Activated effector memory CD4-positive, alpha-beta T cell treated with Interleukin-2 at 50 U/mL for 16 hours (primary cell): ENCODE measurements around the gene KRT73.

Source experiments
- DNase-seq: peaks from one replicate; pipeline ENCODE4 v3.0.0-alpha.2; 2020

The KRT73 gene

DNA sequence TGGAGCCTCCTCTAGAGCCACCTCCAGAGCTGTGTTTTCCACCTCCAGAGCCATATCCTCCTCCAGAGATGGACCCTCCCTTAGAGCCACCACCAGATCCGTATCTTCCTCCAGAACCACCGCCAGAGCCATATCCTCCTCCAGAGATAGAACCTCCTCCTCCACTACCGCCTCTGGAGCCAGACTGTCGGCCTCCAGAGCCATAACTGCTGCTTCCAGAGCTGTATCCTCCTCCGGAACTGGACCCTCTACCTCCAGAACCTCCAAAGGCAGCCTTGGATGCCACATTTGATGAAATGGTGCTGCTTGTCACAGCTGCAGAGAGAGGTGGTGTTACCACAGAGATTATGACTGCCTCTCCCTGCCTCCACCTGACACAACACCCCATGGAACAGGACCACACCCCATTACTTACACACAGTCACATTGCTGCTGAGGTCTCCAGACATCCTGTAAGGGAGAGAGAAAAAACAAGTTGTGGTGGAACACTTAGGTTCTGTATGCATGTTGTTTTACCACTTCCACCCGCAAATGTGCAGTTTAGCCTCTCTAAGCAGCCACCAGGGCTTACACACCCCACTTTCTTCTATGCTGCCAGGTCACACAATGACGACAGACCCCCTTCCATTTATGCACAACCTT lies 26.9 kb upstream of the KRT73 start:
- DNase-seq, result peak; percentile 34

DNA sequence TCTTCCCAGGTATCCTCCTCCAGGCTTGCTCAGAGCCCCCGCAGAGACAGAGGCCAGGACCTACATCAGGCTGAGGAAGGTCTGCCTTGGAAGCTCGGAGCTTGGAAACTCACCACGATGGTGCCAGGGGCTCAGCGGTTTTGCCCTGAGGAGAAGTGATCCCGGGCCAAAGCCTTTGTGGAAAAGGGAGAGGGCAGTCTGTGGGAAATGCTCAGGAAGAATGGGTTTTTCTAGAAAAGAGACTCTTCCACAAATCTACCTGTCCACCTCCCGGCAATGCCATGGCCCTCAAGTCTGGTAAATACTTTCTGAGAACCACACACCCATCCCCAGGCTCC lies 25.7 kb upstream of the KRT73 start:
- no peak for DNase-seq

DNA sequence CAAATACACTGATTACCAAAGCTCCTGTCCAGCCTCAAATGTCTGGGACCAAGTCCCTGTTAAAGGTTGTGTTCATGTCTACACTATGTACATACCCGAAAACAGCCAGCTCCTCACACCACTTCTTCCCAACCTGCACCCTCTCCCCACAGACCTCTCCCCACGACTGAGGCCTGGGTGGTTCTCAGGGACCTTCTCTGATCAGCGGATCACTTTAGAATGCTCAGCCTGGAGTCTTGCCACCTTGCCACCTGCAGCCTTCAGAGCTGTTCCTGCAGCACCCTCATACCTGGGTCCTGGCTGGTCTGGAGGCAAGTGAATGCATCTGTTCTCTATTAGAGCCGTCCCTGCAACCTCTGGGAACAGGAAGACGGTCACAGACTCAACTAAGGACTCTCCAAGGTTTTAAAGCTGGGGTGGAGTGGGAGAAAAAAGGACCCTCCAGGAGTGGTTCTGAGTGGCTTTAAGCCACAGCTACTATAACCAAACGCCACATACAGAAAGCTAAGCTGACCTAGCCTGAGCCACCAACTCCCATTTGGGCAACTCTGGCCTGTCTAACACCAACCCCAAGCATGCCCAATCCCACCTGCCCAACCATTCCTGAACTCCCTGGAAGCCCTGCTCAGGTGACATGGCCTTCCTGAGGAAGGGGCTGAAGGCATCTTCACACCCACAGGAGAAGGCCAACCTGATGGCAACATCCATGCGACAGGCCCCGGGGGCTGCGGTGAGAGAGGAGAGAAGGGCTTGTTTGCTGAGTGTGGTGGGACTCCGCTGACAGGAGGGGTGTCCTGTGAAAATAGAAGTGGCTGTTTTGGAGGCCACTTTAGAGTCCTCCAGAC lies 25.1 kb upstream of the KRT73 start:
- no peak for DNase-seq

DNA sequence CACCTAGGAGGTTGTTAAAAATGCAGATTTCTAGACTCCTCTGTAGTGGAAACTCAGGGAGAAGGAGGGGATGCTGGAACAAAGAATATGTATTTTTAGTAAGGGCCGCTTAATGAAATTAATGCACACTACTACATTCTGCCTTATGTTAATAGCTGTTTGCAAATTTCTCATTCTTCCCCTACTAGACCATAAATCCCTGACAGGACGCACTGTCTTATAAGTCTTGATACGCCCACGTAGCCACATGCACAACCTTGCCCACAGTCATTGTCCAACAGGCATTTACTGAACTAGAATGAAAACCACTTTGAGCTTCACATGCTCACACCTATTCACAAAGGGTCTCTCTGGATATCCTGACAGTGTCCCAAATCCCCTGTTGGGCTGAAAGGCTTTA lies 23.1 kb upstream of the KRT73 start:
- no peak for DNase-seq

DNA sequence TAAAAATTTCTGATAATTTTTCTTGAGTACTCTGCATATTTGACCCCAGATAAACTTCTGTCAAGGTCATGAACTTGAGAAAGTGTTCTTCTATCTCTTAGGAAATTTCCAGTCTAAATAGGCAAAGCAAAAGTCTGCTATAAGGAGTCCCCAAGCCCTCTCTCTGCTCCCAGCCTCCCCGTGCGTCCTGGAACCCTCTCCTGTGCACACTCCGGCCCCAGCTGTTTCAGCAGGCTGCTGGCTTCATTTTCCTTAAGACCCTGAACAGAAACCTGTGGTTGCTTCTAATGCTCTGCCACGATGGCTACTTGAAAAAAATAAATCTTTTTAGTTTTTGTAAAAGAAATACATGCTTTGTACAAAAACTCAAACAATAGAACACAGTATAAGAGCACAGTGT lies 18.9 kb upstream of the KRT73 start:
- DNase-seq, result no peak

DNA sequence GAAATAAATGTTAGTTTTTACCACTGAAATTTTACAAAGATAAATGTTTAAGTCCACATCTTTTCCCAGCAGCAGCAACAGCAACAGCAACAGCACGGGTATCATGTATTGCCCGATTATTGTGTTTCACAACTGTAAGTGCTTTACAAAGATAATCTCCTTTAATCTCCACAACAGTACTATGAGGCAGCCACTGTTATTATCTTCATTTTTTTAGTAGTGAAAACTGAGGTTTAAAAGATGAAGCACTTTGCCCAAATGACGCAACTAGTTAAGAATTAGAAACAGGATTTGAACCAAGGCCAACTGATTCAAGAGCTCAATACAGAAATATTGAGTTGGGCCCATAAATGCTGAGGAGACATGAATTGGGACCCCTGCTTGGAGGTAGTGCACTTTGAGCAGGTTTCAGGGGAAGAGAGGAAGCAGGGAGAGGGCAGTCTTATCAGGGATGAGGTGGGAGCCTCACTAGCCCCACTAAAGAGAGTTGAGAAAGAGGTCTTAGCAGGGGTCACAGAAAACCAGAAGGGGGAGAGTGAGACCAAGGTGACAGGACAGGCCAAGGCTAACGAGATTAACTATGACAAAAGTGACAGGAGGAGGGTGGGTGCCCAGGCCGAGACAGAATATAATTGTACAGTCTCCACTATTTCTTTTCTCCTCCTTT lies 18.4 kb upstream of the KRT73 start:
- DNase-seq, result no peak

DNA sequence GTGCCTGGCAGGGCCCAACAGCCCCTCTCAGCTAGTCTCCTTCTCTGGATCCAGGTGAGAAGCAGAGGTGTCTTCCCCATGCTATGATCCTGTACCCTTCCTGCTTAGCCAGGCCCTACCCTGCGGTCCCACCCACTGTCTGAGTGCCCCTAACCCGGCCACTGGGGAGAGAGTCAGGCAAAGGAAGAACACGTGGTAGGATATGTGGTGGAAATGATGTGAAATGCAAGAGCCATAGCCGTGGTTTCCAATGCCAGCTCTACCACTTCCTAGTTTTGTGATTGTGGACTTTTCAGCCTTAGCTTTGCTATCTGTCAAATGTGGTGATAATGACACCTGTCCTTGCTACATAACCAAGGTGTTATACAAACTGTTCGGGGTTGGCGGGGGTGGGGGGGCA lies 17.8 kb upstream of the KRT73 start:
- DNase-seq, result no peak

DNA sequence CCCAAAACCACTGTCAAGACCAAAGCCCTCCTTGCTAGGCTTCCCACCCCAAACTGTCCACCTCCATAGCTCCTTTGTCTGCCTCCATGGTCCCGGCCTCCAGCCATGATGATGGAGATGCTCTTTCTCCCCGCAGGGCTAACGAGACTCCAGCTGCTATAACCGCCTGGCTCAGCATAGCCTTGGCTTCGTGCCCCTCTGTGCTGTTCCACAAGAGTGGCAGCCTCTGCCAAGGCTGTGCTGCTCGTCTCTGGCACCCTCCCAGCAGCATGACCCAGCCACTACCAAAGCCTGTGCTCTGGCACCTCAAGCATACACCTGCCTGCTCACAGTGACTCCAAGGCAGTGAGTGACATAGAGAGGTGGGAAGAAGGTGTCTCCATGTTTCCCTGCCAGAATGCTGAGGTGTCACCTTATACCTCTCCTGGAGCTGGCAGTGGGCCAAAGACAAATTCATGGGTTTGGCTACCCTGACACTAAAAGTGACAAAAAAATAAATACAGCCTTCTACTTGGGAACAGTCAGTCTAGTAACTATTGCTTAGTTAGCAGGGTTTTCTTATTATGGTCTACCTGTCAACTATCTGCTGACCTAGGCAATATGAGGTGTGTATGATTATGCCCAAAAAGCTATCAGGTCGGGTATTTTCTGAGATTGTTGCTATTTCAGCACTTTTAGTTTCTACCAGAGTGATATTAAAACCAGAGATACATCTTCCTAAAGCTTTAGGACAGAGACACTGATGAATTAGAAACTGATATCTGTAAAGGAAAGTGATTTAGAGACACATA lies 16.1 kb upstream of the KRT73 start:
- DNase-seq, result no peak

DNA sequence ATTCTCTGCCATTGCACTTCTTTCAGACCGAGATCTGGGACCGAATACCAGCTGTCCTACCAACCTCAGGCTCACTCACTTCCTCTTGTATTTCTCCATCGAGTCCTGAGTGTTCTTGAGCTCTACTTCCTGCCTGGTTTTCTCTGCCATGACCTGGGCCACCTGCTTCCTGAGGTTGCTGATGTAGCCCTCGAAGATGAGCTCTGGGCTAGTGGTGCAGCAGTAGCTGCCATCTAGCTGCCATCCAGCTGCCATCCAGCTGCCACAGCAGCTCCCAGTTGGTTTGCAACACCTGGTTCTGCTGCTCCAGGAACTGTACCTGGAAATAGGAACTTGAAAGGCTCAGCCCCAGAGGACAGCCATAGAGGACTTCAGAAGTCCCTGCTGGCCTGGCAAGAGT lies 15.0 kb upstream of the KRT73 start:
- no peak for DNase-seq

DNA sequence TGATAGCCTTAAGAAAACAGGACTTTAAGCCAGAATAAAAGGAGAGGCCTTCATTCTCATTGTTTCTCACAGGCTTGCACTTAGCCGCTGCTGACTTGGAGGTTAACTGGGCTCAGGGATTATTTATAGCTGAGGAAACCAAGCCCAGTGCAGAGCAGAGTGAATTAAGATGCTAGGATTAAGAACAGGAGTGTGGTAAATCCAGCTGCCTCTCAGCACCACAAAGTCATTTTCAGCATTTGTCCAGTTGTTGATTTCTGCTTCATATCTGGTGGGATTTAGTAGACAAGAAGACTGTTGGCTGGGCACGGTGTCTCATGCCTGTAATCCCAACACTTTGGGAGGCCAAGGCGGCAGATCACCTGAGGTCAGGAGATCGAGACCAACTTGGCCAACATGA lies 14.3 kb upstream of the KRT73 start:
- no peak for DNase-seq

DNA sequence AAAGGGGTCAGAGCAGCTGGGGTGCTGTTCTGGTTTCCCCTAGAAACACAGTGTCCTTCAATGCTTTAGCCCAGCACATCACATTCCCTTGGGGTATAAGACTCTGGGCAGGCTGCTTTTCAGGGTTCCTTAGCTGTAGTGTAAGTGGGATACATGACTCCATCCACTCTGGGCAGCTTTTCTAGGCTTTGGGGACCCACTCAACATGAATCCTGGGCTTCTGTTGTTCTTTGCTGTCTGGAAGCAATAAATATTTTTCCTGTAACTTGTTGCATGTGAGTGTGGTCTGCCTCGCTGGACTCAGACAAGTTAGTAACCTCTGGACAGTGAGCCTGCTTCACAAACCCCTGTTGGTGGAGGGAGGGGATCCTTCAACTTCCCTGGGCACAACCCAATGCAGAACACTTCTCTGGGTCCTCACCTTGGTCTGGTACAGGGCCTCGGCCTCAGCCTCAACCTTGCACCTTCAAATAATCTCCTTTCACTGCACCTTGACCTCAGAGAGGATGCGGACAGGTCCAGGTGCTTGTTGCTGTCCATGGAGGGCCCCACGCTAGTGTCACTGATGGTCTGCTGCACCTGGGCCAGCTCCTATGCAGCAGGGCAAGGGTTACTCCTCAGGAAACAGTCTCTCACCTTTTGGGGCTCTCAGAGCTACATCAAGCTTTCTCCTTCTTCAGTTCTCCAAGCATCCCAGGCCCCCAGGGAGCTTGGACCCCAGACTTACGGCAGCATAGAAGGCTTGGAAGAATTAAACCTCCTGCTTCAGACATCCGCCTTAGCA lies 13.5 kb upstream of the KRT73 start:
- no peak for DNase-seq

DNA sequence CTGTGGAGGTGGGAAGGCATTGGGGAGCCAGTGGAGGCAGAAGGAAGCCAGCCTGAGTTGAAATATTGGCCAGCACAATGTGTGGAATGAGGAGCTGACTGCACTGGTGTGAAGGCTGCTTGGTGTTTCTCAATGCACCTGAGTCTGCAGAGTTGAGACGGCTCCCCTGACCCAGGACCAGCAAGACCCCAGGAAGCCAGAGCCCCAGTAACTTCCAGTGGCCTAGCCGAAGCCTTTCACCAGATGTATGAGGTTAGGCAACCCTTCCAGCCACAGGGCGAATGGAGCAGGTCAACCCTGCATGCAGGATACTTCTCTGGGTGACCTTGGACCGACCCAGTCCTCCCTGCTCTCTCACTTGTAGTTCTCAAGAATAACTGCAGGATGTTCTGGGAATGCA lies 12.9 kb upstream of the KRT73 start:
- no peak for DNase-seq

DNA sequence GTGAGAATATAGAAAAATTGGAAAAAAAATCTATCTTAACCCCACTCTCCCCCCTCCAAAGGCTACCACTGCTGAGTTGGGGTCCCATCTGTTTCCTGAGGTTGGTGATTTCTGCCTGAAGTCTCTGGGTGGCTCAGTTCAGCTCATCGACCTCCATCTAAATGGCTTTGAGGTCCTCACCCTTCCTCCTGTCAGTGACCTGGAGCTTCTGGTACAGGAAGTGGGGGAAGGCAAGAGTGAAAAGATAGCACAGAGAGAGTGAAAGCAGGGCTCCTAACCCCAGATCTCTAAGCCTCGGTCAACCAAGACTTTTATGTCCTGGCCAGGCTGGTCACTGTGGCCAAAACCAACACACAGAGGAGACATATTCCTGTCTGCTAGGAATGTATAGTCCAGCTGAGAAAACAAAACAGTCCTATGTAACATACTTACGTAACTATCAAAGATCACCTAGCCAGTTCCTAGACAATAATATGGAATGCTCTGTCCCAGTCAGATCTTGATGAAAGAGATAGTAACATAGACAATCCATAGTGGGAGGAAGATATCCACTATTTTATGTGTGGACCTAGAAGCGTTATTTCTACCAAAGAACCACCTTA lies 12.3 kb upstream of the KRT73 start:
- no peak for DNase-seq

DNA sequence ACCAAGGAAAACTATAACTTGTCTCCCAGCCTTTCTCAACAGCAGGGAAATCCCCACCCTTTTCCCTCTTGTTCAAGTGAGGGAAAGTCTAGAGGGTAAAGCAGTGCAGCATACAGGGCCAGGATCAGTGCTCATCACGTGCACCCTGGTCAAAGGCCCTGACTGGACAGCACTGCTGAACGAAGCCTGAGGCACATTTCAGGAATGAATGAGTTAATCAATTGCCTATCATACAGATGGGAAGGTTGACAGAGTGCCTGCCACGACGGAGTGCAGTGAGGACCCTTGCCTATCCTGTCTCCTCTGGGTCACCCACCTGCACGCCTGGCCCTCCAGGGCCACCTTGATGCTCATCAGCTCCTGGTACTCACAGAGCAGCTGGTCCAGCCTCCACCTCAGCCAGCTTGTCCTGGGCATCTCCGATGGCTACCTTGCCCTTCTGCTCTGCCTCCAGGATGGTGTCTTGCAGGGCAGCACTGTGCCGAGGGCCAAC lies 11.7 kb upstream of the KRT73 start:
- DNase-seq, result no peak

DNA sequence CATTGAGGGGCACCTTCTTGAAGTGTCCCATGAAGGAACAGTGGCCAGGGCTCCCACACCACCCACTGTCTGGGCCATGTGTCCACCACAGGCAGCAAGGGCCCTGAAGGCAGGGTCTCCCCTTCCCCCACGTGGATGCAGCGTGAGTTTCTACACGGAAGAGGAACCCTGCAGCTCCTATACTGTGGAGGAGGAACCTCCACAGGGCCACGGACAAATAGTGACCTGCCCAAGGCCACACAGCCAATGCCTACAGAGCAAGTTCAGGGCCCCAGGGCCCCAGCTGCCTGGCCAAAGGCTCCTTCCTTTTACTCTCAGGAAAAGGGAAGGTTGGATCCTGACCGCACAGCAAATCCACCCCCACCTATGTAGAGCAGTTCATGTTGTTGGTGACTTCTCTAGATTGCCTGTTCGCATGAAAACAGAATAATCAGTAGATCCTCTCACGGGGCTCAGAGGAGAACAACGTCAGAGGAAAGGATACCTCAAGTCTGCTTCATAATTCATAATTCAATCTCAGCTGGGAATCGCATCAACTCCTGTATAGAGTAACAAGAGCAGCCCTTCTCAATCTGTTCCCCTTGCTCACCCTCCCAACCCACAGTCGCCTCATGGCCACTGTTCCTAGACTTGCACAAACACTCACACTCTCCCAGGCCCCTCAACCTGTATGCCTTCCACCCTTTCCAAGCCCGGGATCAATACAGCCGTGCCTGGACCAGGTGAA lies 11.1 kb upstream of the KRT73 start:
- no peak for DNase-seq

DNA sequence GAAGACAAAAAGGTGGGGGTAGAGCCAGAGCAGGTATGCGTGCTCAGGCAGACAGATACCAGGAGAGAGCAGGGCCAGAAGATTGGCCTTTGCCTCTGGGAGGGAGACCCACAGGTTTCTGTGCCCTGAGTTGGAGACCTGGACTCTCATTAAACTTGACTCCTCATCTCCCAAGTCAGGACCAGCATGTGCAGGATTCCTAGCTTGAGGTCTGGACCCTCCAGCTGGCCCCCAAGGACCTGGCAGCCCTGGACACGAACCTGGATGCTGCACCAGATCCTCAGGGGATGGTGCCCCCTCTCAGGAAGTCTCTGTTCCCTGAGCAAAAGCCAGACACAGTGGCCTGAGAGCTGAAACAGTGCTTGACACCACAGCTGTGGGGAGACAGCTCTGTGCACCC lies 10.5 kb upstream of the KRT73 start:
- DNase-seq, result no peak

DNA sequence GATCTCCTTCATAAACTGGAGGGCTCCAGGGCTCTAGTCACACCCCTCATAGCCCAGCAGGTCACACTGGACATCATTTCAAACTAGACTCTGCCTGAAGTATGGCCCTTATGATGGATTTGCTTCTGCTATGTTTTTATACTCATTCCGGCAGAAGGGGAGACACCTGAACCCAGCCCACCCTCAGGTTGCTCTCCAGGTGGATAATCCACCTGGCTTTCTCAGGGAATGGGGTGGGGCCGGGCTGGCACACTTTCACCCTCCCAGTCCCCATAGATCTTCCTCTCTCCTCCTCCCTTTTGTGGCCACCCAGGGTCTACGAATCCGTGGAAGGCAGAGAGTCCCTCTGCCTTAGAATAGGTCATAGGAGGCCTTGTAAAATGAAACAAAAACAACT lies 9.8 kb upstream of the KRT73 start:
- no peak for DNase-seq

DNA sequence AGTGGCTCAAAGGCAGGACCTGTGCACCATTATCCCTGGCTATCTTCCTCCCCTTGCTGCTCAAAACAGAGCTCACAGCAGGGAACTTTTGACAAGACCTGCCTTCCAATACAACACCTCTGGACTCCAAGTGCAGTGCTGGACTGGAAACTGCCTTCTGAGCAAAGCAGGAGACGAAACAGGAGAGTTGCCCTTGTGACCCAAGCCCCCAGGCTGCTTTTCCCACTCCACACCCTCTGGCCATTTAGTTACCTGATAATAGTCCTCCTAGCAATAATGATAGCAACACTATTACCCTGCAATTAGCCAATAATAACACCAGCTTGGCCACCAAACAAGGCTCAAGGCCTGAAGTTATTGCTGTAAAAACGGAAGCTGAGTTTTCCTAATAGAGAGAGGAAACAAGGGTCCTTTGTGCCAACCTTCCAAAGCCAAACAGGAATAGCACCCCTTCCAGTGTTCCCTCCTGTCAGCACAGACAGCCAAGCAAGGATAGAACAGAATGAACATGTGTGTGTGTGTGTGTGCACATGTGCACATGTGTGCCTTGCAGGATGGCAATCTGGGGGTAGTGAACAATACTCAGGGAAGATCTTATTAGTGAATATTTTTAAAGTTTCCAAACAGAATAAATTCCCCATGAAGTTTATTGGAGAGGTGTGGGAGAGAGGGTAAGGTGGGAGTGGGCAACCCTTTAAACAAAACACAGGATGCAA lies 9.2 kb upstream of the KRT73 start:
- no peak for DNase-seq

DNA sequence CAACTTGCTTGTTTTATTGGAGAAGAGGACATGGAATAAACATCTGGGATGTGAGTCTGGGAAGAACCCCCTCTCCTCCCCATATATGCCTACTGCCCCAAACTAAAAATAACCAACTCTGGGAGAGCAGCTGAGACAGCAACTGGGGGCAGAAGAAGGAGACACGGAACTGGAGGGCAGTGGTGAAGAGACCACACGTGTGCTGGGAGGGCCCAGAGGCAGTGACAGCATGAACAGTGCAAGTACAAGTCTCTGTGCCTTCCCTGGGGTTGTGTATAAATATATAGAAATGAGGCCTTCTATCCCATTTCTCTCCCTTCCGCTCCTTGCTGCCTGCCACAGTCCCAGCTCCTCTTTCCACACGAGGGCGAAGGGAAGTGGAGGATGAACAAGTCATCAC lies 4.0 kb upstream of the KRT73 start:
- DNase-seq, result no peak

DNA sequence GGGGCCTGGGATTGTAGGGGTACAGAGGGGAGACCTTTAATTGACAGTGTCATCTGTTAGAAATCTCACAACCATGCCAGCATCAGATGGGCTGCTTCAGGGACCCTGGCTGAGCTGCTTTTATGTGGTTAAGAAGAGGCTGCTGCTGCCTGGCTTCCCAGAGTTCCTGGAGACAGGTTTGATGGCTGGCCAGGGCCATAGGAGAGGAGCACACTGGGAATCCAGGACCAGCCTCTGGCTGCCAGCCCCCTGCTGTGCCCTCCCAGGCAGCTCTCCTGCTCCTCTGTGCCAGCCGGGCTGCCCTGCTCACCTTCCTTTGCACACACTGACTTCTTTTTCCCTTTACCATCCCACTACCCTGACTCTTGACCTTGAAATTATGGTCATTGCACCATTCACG lies 507 bp upstream of the KRT73 start:
- DNase-seq, result no peak

DNA sequence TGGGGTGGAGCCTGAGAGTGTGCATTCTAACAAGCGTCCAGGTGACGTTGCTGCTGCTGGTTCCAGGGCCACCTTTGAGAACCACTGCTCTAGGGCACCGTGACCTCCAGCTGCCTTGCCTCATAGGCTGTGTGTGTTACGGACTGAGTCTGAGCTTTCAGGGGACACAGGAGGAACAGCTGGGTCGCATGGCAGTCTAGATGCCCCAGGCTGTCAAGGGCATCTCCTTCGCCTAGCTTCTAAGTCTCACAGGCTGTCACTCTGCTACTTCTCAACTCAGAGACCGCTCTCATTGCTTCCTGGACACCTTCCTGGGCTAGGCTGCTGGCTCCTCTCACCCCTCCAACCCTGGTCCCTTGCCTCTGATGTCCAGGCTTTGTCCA lies 965 bp downstream of the KRT73 start:
- no peak for DNase-seq
